HG03442 (cell line): ENCODE results near the gene LHB.
"Not testable (repeated sequence)": the region's sequence is repeated elsewhere in the genome, so short reads cannot be mapped to it uniquely, and the experiment has no call there.

Experiments
- ATAC-seq: cut with Tn5 transposase; IDR thresholded peaks from one replicate; pipeline ENCODE4 v1.9.1; 2021; ENCODE audit warnings: mild to moderate bottlenecking, moderate library complexity; ENCODE audit not compliant: unreplicated experiment

Gene LHB

GRCh38 chr19:49038557-49039276, 21.8 kb upstream of the LHB start:
- not testable (repeated sequence) for ATAC-seq

GRCh38 chr19:49038111-49038510, 21.2 kb upstream of the LHB start:
- ATAC-seq, result not testable (repeated sequence)

GRCh38 chr19:49036815-49037214, 19.9 kb upstream of the LHB start, which contains the start of gene CGB1:
Gene CGB1, minus strand, starts transcription at chr19:49036895. Its CDS starts 184 bp downstream, at chr19:49036711.
- not testable (repeated sequence) for ATAC-seq

- ATAC-seq, result not testable (repeated sequence)
These were observed 14.9 kb upstream of the LHB start, which contains the start of gene CGB2 for GRCh38 chr19:49031642-49032301. Gene CGB2, plus strand, starts transcription at chr19:49031890. Its CDS starts 206 bp downstream, at chr19:49032096.

- ATAC-seq, result not testable (repeated sequence)
These were observed 13.4 kb upstream of the LHB start for GRCh38 chr19:49030323-49030722.

- ATAC-seq, result not testable (repeated sequence)
These were observed 12.9 kb upstream of the LHB start for GRCh38 chr19:49029749-49030148.

GRCh38 chr19:49028686-49029085, 11.8 kb upstream of the LHB start:
- ATAC-seq, result not testable (repeated sequence)

- ATAC-seq, result not testable (repeated sequence)
These were observed 8.7 kb upstream of the LHB start for GRCh38 chr19:49025599-49025998.

GRCh38 chr19:49025088-49025487, 8.2 kb upstream of the LHB start:
- ATAC-seq, result not testable (repeated sequence)

- ATAC-seq, result not testable (repeated sequence)
These were observed 7.3 kb upstream of the LHB start, which contains the start of gene CGB3 for GRCh38 chr19:49024233-49024632. Gene CGB3, minus strand, starts transcription at chr19:49024333. Its CDS starts 362 bp downstream, at chr19:49023971.

GRCh38 chr19:49022116-49022515, 5.2 kb upstream of the LHB start:
- no peak for ATAC-seq

- ATAC-seq, result no peak
These were observed 4.3 kb upstream of the LHB start for GRCh38 chr19:49020931-49021895.

GRCh38 chr19:49020342-49020741, 3.5 kb upstream of the LHB start:
- no peak for ATAC-seq

GRCh38 chr19:49019242-49019932, 2.5 kb upstream of the LHB start:
- ATAC-seq, result no peak

- not testable (repeated sequence) for ATAC-seq
These were observed 1.7 kb upstream of the LHB start for GRCh38 chr19:49018388-49019241.

GRCh38 chr19:49017666-49018351, 918 bp upstream of the LHB start:
- no peak for ATAC-seq

- no peak for ATAC-seq
These were observed 638 bp downstream of the LHB start for GRCh38 chr19:49016067-49016839.

GRCh38 chr19:49014870-49015255, 2.0 kb downstream of the LHB start:
- no peak for ATAC-seq
